Fibroblast of the aortic adventitia (primary cell): ENCODE data around the gene SLC12A1. TPM values are rescaled to one million over a fixed set of nuclear protein-coding genes. Genes with fewer than 3 reads are reported as not detected.
"Not testable (repeated sequence)": the region's sequence is repeated elsewhere in the genome, so short reads cannot be mapped to it uniquely, and the experiment has no call there.

ENCODE experiments used
- DNase-seq: peaks from one replicate; pipeline ENCODE4 v3.0.0-alpha.2; 2010; ENCODE audit warnings: low read depth
- H3K4me3 ChIP-seq: 2 replicates; pipeline ENCODE4 v1.5.1; 2011; ENCODE audit warnings: low read depth, mild to moderate bottlenecking, control low read depth, low read length, moderate library complexity
- CTCF ChIP-seq: IDR thresholded peaks from 2 replicates; pipeline ENCODE4 v1.5.1; 2011; ENCODE audit warnings: mild to moderate bottlenecking, low read length, control low read depth, inconsistent platforms; ENCODE audit not compliant: insufficient read depth
- total RNA-seq: library from RNA; depleted of rRNA; stranded (reverse); fragments of >200 nt; gene quantifications from 2 replicates; pipeline ENCODE4 v1.2.3, GENCODE V29; 2012; ENCODE audit warnings: low replicate concordance

The SLC12A1 gene
- total RNA-seq, 1 donor, result under 0.01 TPM

GRCh38 chr15:48313216-48313615 is 107.1 kb downstream of the SLC12A1 start:
- no peak for TF ChIP-seq CTCF
- DNase-seq, result no peak
- no peak overlapping the region for H3K4me3 ChIP-seq

DNA sequence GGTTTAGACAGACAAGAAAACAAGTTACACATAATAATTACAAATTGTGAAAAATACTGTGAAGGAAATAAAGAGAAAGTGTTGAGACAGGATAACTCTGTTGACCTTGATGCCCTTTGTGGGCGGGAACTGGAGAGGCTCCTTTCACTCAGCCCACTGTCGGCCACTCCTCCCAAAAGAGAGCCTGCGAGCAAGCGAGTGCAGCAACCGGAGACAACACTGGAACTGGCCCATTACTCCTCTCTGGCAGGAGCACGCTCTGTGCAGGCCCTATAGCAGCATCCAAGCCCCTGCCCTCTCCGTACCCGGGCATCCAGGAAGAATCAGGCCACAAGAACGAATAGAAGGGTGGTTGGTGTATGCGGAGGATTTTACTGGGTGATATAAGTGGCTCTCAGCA is 108.9 kb downstream of the SLC12A1 start:
- H3K4me3 ChIP-seq, result no peak overlapping the region
- no peak for TF ChIP-seq CTCF
- no peak for DNase-seq

GRCh38 chr15:48317221-48317620 is 111.1 kb downstream of the SLC12A1 start:
- H3K4me3 ChIP-seq, result no peak overlapping the region
- DNase-seq, result no peak
- no peak for TF ChIP-seq CTCF

- no peak overlapping the region for H3K4me3 ChIP-seq
- DNase-seq, result no peak
- TF ChIP-seq CTCF, result no peak
Measured at GRCh38 chr15:48318131-48318530, 112.0 kb downstream of the SLC12A1 start.

DNA sequence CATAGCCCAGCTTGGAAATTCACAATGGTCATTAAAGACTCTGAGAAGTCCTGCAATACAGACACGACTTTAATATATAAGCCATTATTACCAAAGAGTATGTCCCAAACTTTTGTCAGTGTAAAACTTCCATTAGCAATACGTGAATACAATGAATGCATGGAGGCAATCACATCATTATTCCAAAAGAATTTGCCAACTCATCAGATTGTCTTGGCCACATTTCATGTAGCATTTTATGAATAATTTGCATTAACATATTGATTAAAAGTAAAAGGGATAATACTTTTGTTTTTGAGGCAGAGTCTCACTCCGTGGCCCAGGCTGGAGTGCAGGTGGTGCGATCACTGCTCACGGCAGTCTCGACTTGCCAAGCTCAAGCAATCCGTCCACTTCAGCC is 117.2 kb downstream of the SLC12A1 start:
- no peak for TF ChIP-seq CTCF

GRCh38 chr15:48324949-48325348 is 118.8 kb downstream of the SLC12A1 start:
- H3K4me3 ChIP-seq, result no peak overlapping the region
- DNase-seq, result no peak
- no peak for TF ChIP-seq CTCF

More for the DNA sequence above, 117.2 kb downstream of the SLC12A1 start:
- no peak for DNase-seq
- H3K4me3 ChIP-seq, result no peak overlapping the region

DNA sequence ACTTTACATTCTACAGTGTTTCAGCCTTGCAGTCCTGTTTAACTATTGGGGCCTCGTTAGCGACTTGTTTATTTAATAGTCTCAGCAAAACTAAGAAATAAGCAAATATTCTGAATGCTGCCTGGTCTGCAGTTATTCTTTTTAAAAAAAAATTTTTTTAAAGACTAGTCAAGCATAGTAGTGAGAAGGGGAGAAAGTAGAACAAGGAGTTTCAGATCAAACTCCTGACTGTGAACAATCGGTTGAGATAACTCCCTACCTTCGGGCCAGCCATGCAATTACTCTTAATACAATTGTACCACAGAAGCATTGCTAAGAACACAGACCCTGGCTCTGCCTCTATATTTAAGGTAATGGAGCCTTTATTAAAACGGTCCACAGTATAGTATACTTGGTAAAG is 119.3 kb downstream of the SLC12A1 start:
- no peak overlapping the region for H3K4me3 ChIP-seq
- no peak for DNase-seq
- TF ChIP-seq CTCF, result no peak

GRCh38 chr15:48326180-48326579 is 120.1 kb downstream of the SLC12A1 start:
- not testable (repeated sequence) for H3K4me3 ChIP-seq

More at GRCh38 chr15:48326180-48326579, 120.1 kb downstream of the SLC12A1 start:
- DNase-seq, result not testable (repeated sequence)
